HepG2 (cell line): ENCODE data around the gene SHF. TPM values are rescaled to one million over a fixed set of nuclear protein-coding genes. Genes with fewer than 3 reads are reported as not detected.
A peak's percentile ranks its signal among the peaks of the same experiment; 100 is the strongest.

Source experiments
- ATAC-seq: fragments of 200-7000 bp; cut with Tn5 transposase; 3 replicates; pipeline ENCODE4 v1.9.1; 2020; ENCODE audit warnings: mild to moderate bottlenecking, moderate library complexity
- BruUV-seq: library from RNA; stranded (reverse); fragments of 400-500 nt; replicated peaks from 2 replicates; lab custom pipeline; 2021; lab: Mats Ljungman, UMichigan
- CTCF ChIA-PET: fragments of 300-600 bp; formaldehyde crosslinking; extraction: SDS; loops from one replicate; lab custom pipeline; 2021; ENCODE audit warnings: low total read pairs, inconsistent platforms, low intra/inter-chr PET ratio; lab: Yijun Ruan, JAX
- POLR2A ChIA-PET: fragments of 350-600 bp; sonication (Branson Sonifier 250); formaldehyde crosslinking; loops from one replicate; lab custom pipeline; 2020; ENCODE audit warnings: antibody characterized with exemption, inconsistent platforms; lab: Yijun Ruan, JAX
- DNase-seq: peaks from one replicate; pipeline ENCODE4 v3.0.0-alpha.2; 2015; ENCODE audit warnings: low spot score
- FAIRE-seq: peaks from 3 replicates; lab custom pipeline; 2011; peaks lifted over from hg19 to GRCh38; lab: Jason Lieb, UNC
- H2AFZ ChIP-seq: one replicate; pipeline ENCODE4 v1.6.1; 2011; ENCODE audit warnings: low read length, inconsistent platforms
- H3K27ac ChIP-seq: fragments of 300-600 bp; 3 replicates; pipeline ENCODE4 v1.8.0; 2011; ENCODE audit warnings: mixed run types, mild to moderate bottlenecking, mixed read lengths, low read length, inconsistent platforms; ENCODE audit not compliant: insufficient read depth; ENCODE audit errors: extremely low read length
- H3K27me3 ChIP-seq, 2 experiments: fragments of 200-600 bp in 1 of 2; 2 replicates in 1 of 2; 3 replicates in 1 of 2; pipeline versions ENCODE4 v1.6.0 to v1.8.0; 2011; ENCODE audit warnings: low read length in 2 of 2, mild to moderate bottlenecking in 2 of 2, moderate library complexity in 2 of 2, inconsistent platforms in 1 of 2; ENCODE audit not compliant: insufficient read depth in 2 of 2, control insufficient read depth in 1 of 2
- H3K36me3 ChIP-seq, 2 experiments: fragments of 200-600 bp in 1 of 2; replicated peaks in 1 of 2; 2 replicates in 1 of 2; 3 replicates in 1 of 2; pipeline versions ENCODE4 v1.5.1 to v1.8.0; 2011; ENCODE audit warnings: low read length in 2 of 2, inconsistent platforms in 1 of 2; ENCODE audit not compliant: insufficient read depth in 2 of 2, control insufficient read depth in 1 of 2
- H3K4me1 ChIP-seq: 2 replicates; pipeline ENCODE4 v1.5.1; 2012; ENCODE audit warnings: low read length, inconsistent platforms; ENCODE audit not compliant: insufficient read depth
- H3K4me2 ChIP-seq: 2 replicates; pipeline ENCODE4 v1.6.0; 2011; ENCODE audit warnings: low read depth, low read length, inconsistent platforms
- H3K4me3 ChIP-seq, 3 experiments: fragments of 200-600 bp in 1 of 3; sonication (generic), shearing (Covaris generic) in 1 of 3; replicated peaks in 1 of 3; 2 replicates each; pipeline ENCODE4 v1.5.1; 2011 to 2016; ENCODE audit warnings: low read length in 3 of 3, inconsistent platforms in 2 of 3, low read depth in 2 of 3, mild to moderate bottlenecking in 2 of 3, control low read depth in 1 of 3, mixed read lengths in 1 of 3; ENCODE audit not compliant: insufficient read depth in 1 of 3
- H3K79me2 ChIP-seq: one replicate; pipeline ENCODE4 v1.6.1; 2011; ENCODE audit warnings: low read length, inconsistent platforms; ENCODE audit not compliant: insufficient read depth
- H3K9ac ChIP-seq: 2 replicates; pipeline ENCODE4 v1.6.0; 2011; ENCODE audit warnings: mild to moderate bottlenecking, low read depth, low read length, inconsistent platforms; ENCODE audit not compliant: insufficient read depth
- H3K9me3 ChIP-seq: 2 replicates; pipeline ENCODE4 v1.5.1; 2012; ENCODE audit warnings: mild to moderate bottlenecking, low read length
- H4K20me1 ChIP-seq: 2 replicates; pipeline ENCODE4 v1.6.0; 2011; ENCODE audit warnings: inconsistent platforms, mild to moderate bottlenecking, low read length, moderate library complexity; ENCODE audit not compliant: insufficient read depth
- FOXA1 ChIP-seq, 2 experiments: fragments of 450-650 bp in 1 of 2; sonication (generic) in 1 of 2; formaldehyde crosslinking in 1 of 2; IDR thresholded peaks; 2 replicates each; pipeline versions ENCODE4 v1.4.0 to v1.6.1; 2016 to 2020; ENCODE audit warnings: missing genetic modification reagents in 1 of 2
- FOXA3 ChIP-seq: IDR thresholded peaks from 2 replicates; pipeline ENCODE4 v1.6.1; 2016; ENCODE audit warnings: missing genetic modification reagents, missing compliant biosample characterization
- HNRNPL ChIP-seq: fragments of 200-400 bp; formaldehyde crosslinking; IDR thresholded peaks from 2 replicates; pipeline ENCODE4 v1.6.1; 2017; ENCODE audit warnings: mild to moderate bottlenecking, low read depth, low read length
- IRF2 ChIP-seq: IDR thresholded peaks from 2 replicates; pipeline ENCODE4 v1.6.1; 2018; ENCODE audit warnings: missing genetic modification reagents, missing compliant biosample characterization
- KLF16 ChIP-seq, 2 experiments: sonication (generic) in 1 of 2; formaldehyde crosslinking in 1 of 2; IDR thresholded peaks; 2 replicates each; pipeline versions ENCODE4 v1.6.1 to v1.8.0; 2016 to 2023; ENCODE audit warnings: missing genetic modification reagents in 2 of 2, missing compliant biosample characterization in 1 of 2
- KLF9 ChIP-seq: IDR thresholded peaks from 2 replicates; pipeline ENCODE4 v1.6.1; 2016; ENCODE audit warnings: low read depth
- MATR3 ChIP-seq: sonication (generic); formaldehyde crosslinking; IDR thresholded peaks from 2 replicates; pipeline ENCODE4 v1.4.0; 2020; ENCODE audit warnings: missing genetic modification reagents
- SNAPC2 ChIP-seq: sonication (generic); formaldehyde crosslinking; IDR thresholded peaks from 2 replicates; pipeline ENCODE4 v1.8.1; 2022; ENCODE audit warnings: mild to moderate bottlenecking, missing genetic modification reagents
- TEAD3 ChIP-seq: optimal IDR thresholded peaks from 2 replicates; pipeline ENCODE3; 2016; ENCODE audit warnings: borderline replicate concordance
- ZBTB38 ChIP-seq: sonication (generic); formaldehyde crosslinking; IDR thresholded peaks from 2 replicates; pipeline ENCODE4 v1.5.1; 2020; ENCODE audit warnings: mild to moderate bottlenecking, missing genetic modification reagents
- ZMYM2 ChIP-seq: sonication (generic); formaldehyde crosslinking; IDR thresholded peaks from 2 replicates; pipeline ENCODE4 v1.8.0; 2022; ENCODE audit warnings: mild to moderate bottlenecking, missing genetic modification reagents
- ZNF253 ChIP-seq: sonication (generic); formaldehyde crosslinking; IDR thresholded peaks from 2 replicates; pipeline ENCODE4 v1.8.0; 2022; ENCODE audit warnings: mild to moderate bottlenecking, missing genetic modification reagents, borderline replicate concordance
- ZNF329 ChIP-seq: sonication (generic); formaldehyde crosslinking; IDR thresholded peaks from 2 replicates; pipeline ENCODE4 v1.9.0; 2021; ENCODE audit warnings: low read depth, mild to moderate bottlenecking, missing genetic modification reagents
- ZNF382 ChIP-seq: sonication (generic); formaldehyde crosslinking; IDR thresholded peaks from 2 replicates; pipeline ENCODE4 v1.5.0; 2020; ENCODE audit warnings: missing genetic modification reagents, mild to moderate bottlenecking, borderline replicate concordance
- ZNF496 ChIP-seq: sonication (generic); formaldehyde crosslinking; IDR thresholded peaks from 2 replicates; pipeline ENCODE4 v1.8.1; 2023; ENCODE audit warnings: mild to moderate bottlenecking, moderate library complexity, missing genetic modification reagents; ENCODE audit not compliant: insufficient replicate concordance
- WGBS: methylation state at CpG from one replicate; pipeline ENCODE4 v1.1.6; 2017; ENCODE audit warnings: low lambda C conversion rate; 5-methylcytosine and 5-hydroxymethylcytosine counted together
- in situ Hi-C: cut with HindIII; loops from 2 replicates; pipeline ENCODE4 v1.10.0; 2017; ENCODE audit warnings: low pct_unique_long_range_greater_than_20kb; ENCODE audit not compliant: extremely low pct_ligation_motif_present
- intact Hi-C: fragments of 100-400 bp; cut with micrococcal nuclease; formaldehyde crosslinking; loops from one replicate; pipeline ENCODE4 v1.10.0; 2022; ENCODE audit not compliant: unreplicated experiment
- polyA plus RNA-seq, 8 experiments: library from polyadenylated mRNA; depleted of rRNA in 3 of 8; stranded (reverse) in 7 of 8; unstranded in 1 of 8; fragments of >200 nt; fragmentation: Illumina TruSeq in 4 of 8; extraction: Trizol in 4 of 8; gene quantifications; 2 replicates each; pipeline versions ENCODE4 v1.2.1 to v1.2.3, GENCODE V29; 2011 to 2016; ENCODE audit warnings: low read depth in 4 of 8, missing spikeins in 1 of 8, mixed read lengths in 1 of 8; ENCODE audit not compliant: insufficient read depth in 1 of 8
- total RNA-seq, 5 experiments: library from RNA; depleted of rRNA; stranded (reverse); fragments of >200 nt; fragmentation: Illumina TruSeq; extraction: Trizol; gene quantifications; 2 replicates each; pipeline ENCODE4 v1.2.3, GENCODE V29; 2016; ENCODE audit warnings: low read depth in 1 of 5
- TF ChIP-seq, protein P1 (sequence below): sonication (generic); formaldehyde crosslinking; IDR thresholded peaks from 2 replicates; pipeline ENCODE4 v1.4.0; 2020; ENCODE audit warnings: missing genetic modification reagents, mild to moderate bottlenecking, borderline replicate concordance
- TF ChIP-seq, protein P2 (sequence below): IDR thresholded peaks from 2 replicates; pipeline ENCODE4 v1.6.1; 2018; ENCODE audit warnings: missing genetic modification reagents, mild to moderate bottlenecking, missing compliant biosample characterization

SHF gene
- total and polyA plus RNA-seq, 2 of the 13 experiments (the other 11 are each of a cell fraction or from before 2014, with no cell fraction given) = 20.9 to 25.5 TPM

DNA sequence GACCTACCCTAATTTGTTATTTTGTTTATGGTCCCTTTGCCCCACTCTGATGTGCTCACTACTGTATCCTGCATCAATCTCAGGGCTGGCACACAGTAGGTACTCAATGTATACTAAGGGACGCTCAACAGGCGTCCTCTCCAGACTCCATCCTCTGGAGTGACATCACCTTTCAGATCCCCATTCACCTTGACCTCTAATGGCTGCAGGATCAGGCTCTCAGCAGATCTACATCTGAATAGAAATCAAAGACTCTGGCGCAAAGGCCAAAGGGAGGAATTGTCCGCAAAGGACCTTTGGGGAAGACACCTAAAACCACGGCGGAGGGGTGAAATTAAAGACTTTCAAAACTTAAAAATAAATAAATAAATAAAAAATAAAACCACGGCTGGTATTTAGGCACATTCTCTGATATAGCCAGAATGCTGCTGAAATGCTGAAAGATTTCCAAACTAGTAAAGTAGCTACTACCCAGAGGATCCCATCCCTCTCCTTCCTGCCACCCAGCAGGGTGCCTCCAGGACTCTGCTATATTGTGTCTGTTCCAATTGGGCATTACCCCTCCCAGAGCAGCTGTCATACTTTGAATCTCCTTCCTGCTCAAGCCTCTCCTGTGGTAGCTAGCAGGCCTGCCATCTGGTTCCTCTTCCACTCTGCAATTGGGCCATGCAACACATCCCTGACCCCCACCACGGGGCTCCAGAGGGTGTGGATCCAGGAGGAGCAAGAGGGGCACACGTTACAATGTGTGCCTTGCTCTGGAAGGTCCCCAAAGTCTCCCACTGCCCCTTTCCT, 6.1 kb downstream of the SHF start (continued):
- TF ChIP-seq, protein P1, sequence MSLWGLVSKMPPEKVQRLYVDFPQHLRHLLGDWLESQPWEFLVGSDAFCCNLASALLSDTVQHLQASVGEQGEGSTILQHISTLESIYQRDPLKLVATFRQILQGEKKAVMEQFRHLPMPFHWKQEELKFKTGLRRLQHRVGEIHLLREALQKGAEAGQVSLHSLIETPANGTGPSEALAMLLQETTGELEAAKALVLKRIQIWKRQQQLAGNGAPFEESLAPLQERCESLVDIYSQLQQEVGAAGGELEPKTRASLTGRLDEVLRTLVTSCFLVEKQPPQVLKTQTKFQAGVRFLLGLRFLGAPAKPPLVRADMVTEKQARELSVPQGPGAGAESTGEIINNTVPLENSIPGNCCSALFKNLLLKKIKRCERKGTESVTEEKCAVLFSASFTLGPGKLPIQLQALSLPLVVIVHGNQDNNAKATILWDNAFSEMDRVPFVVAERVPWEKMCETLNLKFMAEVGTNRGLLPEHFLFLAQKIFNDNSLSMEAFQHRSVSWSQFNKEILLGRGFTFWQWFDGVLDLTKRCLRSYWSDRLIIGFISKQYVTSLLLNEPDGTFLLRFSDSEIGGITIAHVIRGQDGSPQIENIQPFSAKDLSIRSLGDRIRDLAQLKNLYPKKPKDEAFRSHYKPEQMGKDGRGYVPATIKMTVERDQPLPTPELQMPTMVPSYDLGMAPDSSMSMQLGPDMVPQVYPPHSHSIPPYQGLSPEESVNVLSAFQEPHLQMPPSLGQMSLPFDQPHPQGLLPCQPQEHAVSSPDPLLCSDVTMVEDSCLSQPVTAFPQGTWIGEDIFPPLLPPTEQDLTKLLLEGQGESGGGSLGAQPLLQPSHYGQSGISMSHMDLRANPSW (CRISPR knock-in tag) = no peak
- TF ChIP-seq ZNF329 (CRISPR knock-in tag) = no peak
- TF ChIP-seq, all 625 proteins: peak for 0

DNA sequence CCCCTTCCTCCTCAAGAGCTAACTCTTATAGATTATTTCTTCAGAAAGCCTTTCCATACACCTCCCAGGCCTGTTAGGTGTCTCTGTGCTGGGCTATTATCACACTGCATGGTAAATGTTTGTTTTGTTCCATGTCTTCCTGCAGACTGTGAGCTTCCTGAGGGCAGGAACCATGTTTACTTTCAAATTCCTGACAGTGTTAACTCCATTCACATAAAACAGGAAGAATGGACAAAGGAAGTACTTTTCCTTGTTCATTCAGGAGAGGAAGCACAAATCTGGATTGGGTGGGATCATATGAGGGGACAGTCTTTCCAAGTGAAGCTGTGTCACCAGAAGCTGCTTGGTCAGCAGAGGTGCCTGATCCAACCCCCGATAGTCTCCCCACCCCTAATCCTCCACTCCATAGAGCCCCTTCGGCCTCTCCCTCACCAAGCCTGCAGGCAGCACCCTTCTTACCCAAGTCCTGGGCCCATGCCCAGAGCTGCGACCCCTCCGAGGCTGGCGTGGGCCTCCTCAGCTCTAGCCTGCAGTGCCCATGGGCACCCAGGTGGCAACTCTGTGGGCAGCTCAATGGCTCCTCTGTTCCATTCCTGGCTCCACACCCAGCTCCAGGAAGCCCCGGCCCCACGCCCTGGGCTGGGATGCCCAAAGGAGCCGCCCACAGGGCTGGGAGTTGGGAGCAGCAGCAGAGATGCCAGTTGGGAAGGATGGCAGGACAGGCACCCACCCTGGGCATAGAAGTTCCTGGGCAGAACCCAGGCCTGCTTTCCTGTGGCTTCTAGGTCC, 6.9 kb downstream of the SHF start:
- 100% methylated on average over 5 of the region's 8 CpGs for WGBS
- BruUV-seq = no TSS peak
- no peak for TF ChIP-seq ZNF496 (CRISPR knock-in tag)
- TF ChIP-seq IRF2 (CRISPR knock-in tag) = no peak
- TF ChIP-seq TEAD3 (CRISPR knock-in tag) = peak; percentile 50
- TF ChIP-seq ZNF253 (CRISPR knock-in tag) = no peak
- peak; percentile 60; the same call in 1 of the 2 replicates for TF ChIP-seq ZMYM2 (CRISPR knock-in tag)
- peak; percentile 33; the same call in 1 of the 2 replicates for TF ChIP-seq FOXA3
- TF ChIP-seq, protein P2, sequence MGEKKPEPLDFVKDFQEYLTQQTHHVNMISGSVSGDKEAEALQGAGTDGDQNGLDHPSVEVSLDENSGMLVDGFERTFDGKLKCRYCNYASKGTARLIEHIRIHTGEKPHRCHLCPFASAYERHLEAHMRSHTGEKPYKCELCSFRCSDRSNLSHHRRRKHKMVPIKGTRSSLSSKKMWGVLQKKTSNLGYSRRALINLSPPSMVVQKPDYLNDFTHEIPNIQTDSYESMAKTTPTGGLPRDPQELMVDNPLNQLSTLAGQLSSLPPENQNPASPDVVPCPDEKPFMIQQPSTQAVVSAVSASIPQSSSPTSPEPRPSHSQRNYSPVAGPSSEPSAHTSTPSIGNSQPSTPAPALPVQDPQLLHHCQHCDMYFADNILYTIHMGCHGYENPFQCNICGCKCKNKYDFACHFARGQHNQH (CRISPR knock-in tag) = no peak
- no peak for TF ChIP-seq ZBTB38 (CRISPR knock-in tag)
- no peak for TF ChIP-seq SNAPC2 (CRISPR knock-in tag)
- TF ChIP-seq KLF9 (CRISPR knock-in tag) = no peak
- TF ChIP-seq MATR3 = no peak
- TF ChIP-seq KLF16 (CRISPR knock-in tag; IDR thresholded peaks at IDR 0.05) = no peak
- no peak for TF ChIP-seq FOXA1 (IDR thresholded peaks at IDR 0.05)
- peak; percentile 45; the same call in 1 of the 2 replicates for TF ChIP-seq FOXA1 (CRISPR knock-in tag; IDR thresholded peaks at IDR 0.05)
- TF ChIP-seq HNRNPL = 0 out of 2 replicates have a peak, but pooled peaks have one; percentile 55
- TF ChIP-seq ZNF382 = no peak

More for the DNA sequence above, 6.9 kb downstream of the SHF start:
- Histone ChIP-seq H3K4me3 (no peak overlapping the region), H4K20me1 (peaks cover 24% of the 10 kb centered on the region), H3K9me3 (no peaks in the 10 kb centered on the region), H3K36me3 (peaks cover 13 to 29% of the 10 kb centered on the region in 2 experiments), H2AFZ (no peak overlapping the region), H3K4me2 (no peak overlapping the region), H3K4me1 (peaks cover 52% of the 10 kb centered on the region), H3K27me3 (no peaks in the 10 kb centered on the region), H3K27ac (no peak overlapping the region), H3K9ac (no peak overlapping the region), H3K79me2 (peaks cover 59% of the 10 kb centered on the region)
- intact Hi-C loops = no loop called here
- ChIA-PET CTCF (no interaction called here), POLR2A (interaction anchor here (1.5 kb wide), 1 partner anchor 21 kb away, joined by 6 read pairs; no protein-coding TSS in a partner anchor)
- no peak for DNase-seq
- no peak for ATAC-seq
- in situ Hi-C loops = no loop called here
- no peak for FAIRE-seq
